AG09319 (cell line): ENCODE results near the gene LAMA4.

Source experiments
- DNase-seq: peaks from one replicate; pipeline ENCODE4 v3.0.0-alpha.2; 2010; ENCODE audit warnings: low read depth; ENCODE audit errors: extremely low read depth
- CTCF ChIP-seq: IDR thresholded peaks from 2 replicates; pipeline ENCODE4 v1.5.1; 2011; ENCODE audit warnings: low read depth, mild to moderate bottlenecking, inconsistent platforms, low read length, moderate library complexity

The LAMA4 gene

GRCh38 chr6:112193117-112193516, 61.2 kb downstream of the LAMA4 start:
- TF ChIP-seq CTCF: no peak

GRCh38 chr6:112191509-112192020, 62.8 kb downstream of the LAMA4 start:
- DNase-seq: no peak

More at GRCh38 chr6:112193117-112193516, 61.2 kb downstream of the LAMA4 start:
- DNase-seq: no peak

GRCh38 chr6:112190164-112190563, 64.2 kb downstream of the LAMA4 start:
- TF ChIP-seq CTCF: no peak
- DNase-seq: no peak

More at GRCh38 chr6:112191509-112192020, 62.8 kb downstream of the LAMA4 start:
- TF ChIP-seq CTCF: no peak

- no peak for TF ChIP-seq CTCF
- DNase-seq: no peak
Observed at GRCh38 chr6:112189494-112189893, 64.9 kb downstream of the LAMA4 start.

- TF ChIP-seq CTCF: no peak
Observed at GRCh38 chr6:112188906-112189305, 65.5 kb downstream of the LAMA4 start.

GRCh38 chr6:112187736-112188135, 66.6 kb downstream of the LAMA4 start:
- TF ChIP-seq CTCF: no peak
- DNase-seq: no peak

More at GRCh38 chr6:112188906-112189305, 65.5 kb downstream of the LAMA4 start:
- peak; percentile 88 for DNase-seq

- no peak for DNase-seq
- no peak for TF ChIP-seq CTCF
Observed at GRCh38 chr6:112184951-112185350, 69.4 kb downstream of the LAMA4 start.
